Fibroblast of lung (primary cell): ENCODE data around the gene SIVA1. TPM values are rescaled to one million over a fixed set of nuclear protein-coding genes. Genes with fewer than 3 reads are reported as not detected.

Experiments used
- DNase-seq, 2 donors: peaks; one replicate each; pipeline versions ENCODE4 v3.0.0 to v3.0.0-alpha.2; 2010; ENCODE audit warnings: low read depth in 2 of 2
- H2AFZ ChIP-seq: 2 replicates; pipeline ENCODE4 v1.5.1; 2012; ENCODE audit warnings: low read length, control low read depth, inconsistent platforms
- H3K27ac ChIP-seq: 2 replicates; pipeline ENCODE4 v1.5.1; 2011; ENCODE audit warnings: low read length, control low read depth; ENCODE audit not compliant: insufficient read depth
- H3K27me3 ChIP-seq: 2 replicates; pipeline ENCODE4 v1.5.1; 2011; ENCODE audit warnings: mild to moderate bottlenecking, low read length; ENCODE audit not compliant: control insufficient read depth, insufficient read depth
- H3K36me3 ChIP-seq: 2 replicates; pipeline ENCODE4 v1.5.1; 2011; ENCODE audit warnings: low read length; ENCODE audit not compliant: control insufficient read depth, insufficient read depth
- H3K4me1 ChIP-seq: 2 replicates; pipeline ENCODE4 v1.5.1; 2011; ENCODE audit warnings: low read length; ENCODE audit not compliant: control insufficient read depth, insufficient read depth; ENCODE audit errors: extremely low read depth
- H3K4me2 ChIP-seq: 2 replicates; pipeline ENCODE4 v1.5.1; 2011; ENCODE audit warnings: low read length, control low read depth; ENCODE audit not compliant: insufficient read depth; ENCODE audit errors: extremely low read depth
- H3K4me3 ChIP-seq, 4 experiments: fragments of 200-600 bp in 1 of 4; sonication (generic) in 1 of 4; replicated peaks in 1 of 4; 2 replicates each; pipeline ENCODE4 v1.5.1; 2011 to 2016; ENCODE audit warnings: low read length in 4 of 4, low read depth in 3 of 4, mild to moderate bottlenecking in 3 of 4, control low read depth in 2 of 4, inconsistent platforms in 1 of 4, mixed read lengths in 1 of 4; ENCODE audit not compliant: insufficient read depth in 1 of 4; ENCODE audit errors: control extremely low read depth in 1 of 4
- H3K79me2 ChIP-seq: 2 replicates; pipeline ENCODE4 v1.5.1; 2012; ENCODE audit warnings: mild to moderate bottlenecking, low read length, inconsistent platforms; ENCODE audit not compliant: control insufficient read depth, insufficient read depth
- H3K9ac ChIP-seq: 2 replicates; pipeline ENCODE4 v1.5.1; 2011; ENCODE audit warnings: mild to moderate bottlenecking, low read length, control low read depth; ENCODE audit not compliant: insufficient read depth
- H3K9me3 ChIP-seq: 2 replicates; pipeline ENCODE4 v1.5.1; 2012; ENCODE audit warnings: low read depth, low read length; ENCODE audit not compliant: control insufficient read depth, insufficient read depth
- H4K20me1 ChIP-seq: 2 replicates; pipeline ENCODE4 v1.5.1; 2011; ENCODE audit warnings: low read length; ENCODE audit not compliant: control insufficient read depth, insufficient read depth; ENCODE audit errors: extremely low read depth
- CTCF ChIP-seq, 2 donors: IDR thresholded peaks in 1 of 2; conservative IDR thresholded peaks in 1 of 2; 1 replicate in 1 of 2; 2 replicates in 1 of 2; pipeline ENCODE4 v1.5.1; 2011 to 2012; ENCODE audit warnings: low read length in 2 of 2, control low read depth in 1 of 2, inconsistent platforms in 1 of 2, low read depth in 1 of 2, mild to moderate bottlenecking in 1 of 2
- EZH2 ChIP-seq: IDR thresholded peaks from 2 replicates; pipeline ENCODE4 v1.5.1; 2012; ENCODE audit warnings: low read length, control low read depth, mild to moderate bottlenecking; ENCODE audit errors: missing control alignments
- polyA plus RNA-seq, 2 donors: library from polyadenylated mRNA; depleted of rRNA in 1 of 2; stranded (reverse) in 1 of 2; unstranded in 1 of 2; fragments of >200 nt; gene quantifications; 2 replicates each; pipeline ENCODE4 v1.2.1, GENCODE V29; 2011 to 2012; ENCODE audit warnings: missing spikeins in 1 of 2
- total RNA-seq: library from RNA; depleted of rRNA; stranded (reverse); fragments of >200 nt; gene quantifications from 2 replicates; pipeline ENCODE4 v1.2.1, GENCODE V29; 2014

SIVA1 gene
- total and polyA plus RNA-seq, 2 donors (not counting 1 experiment from before 2014, with no cell fraction given): 26.1 to 65.1 TPM

GRCh38 chr14:104718871-104719270 is 34.1 kb upstream of the SIVA1 start:
- Histone ChIP-seq H3K4me2 (no peak overlapping the region), H2AFZ (no peak overlapping the region), H3K79me2 (no peaks in the 10 kb centered on the region), H3K27ac (no peak overlapping the region), H4K20me1 (no peaks in the 10 kb centered on the region), H3K9me3 (no peaks in the 10 kb centered on the region), H3K9ac (no peak overlapping the region), H3K4me1 (peaks cover 9% of the 10 kb centered on the region), H3K36me3 (peaks cover 35% of the 10 kb centered on the region), H3K4me3 (no peak overlapping the region), H3K27me3 (no peaks in the 10 kb centered on the region)
- DNase-seq: no peak
- TF ChIP-seq CTCF (conservative IDR thresholded peaks at IDR 0.05 in 1 of 2, IDR thresholded peaks at IDR 0.05 in 1 of 2; ENCODE audit: low read depth in 1 of 2, low read length in 2 of 2) (no peak), EZH2 (no peak)

GRCh38 chr14:104719343-104719742 is 33.6 kb upstream of the SIVA1 start:
- H3K4me1 ChIP-seq: peaks cover 9% of the 10 kb centered on the region
- no peak overlapping the region for H3K4me2 ChIP-seq
- no peak for DNase-seq
- H3K36me3 ChIP-seq: peaks cover 33% of the 10 kb centered on the region
- TF ChIP-seq CTCF (conservative IDR thresholded peaks at IDR 0.05 in 1 of 2, IDR thresholded peaks at IDR 0.05 in 1 of 2; ENCODE audit: low read depth in 1 of 2, low read length in 2 of 2) (no peak), EZH2 (no peak)
- no peak overlapping the region for H3K27ac ChIP-seq
- H2AFZ ChIP-seq: no peak overlapping the region
- no peak overlapping the region for H3K4me3 ChIP-seq
- no peaks in the 10 kb centered on the region for H3K79me2 ChIP-seq
- no peak overlapping the region for H3K9ac ChIP-seq
- no peaks in the 10 kb centered on the region for H3K9me3 ChIP-seq
- no peaks in the 10 kb centered on the region for H4K20me1 ChIP-seq
- no peaks in the 10 kb centered on the region for H3K27me3 ChIP-seq

- no peak for TF ChIP-seq CTCF (conservative IDR thresholded peaks at IDR 0.05 in 1 of 2, IDR thresholded peaks at IDR 0.05 in 1 of 2; ENCODE audit: low read depth in 1 of 2, low read length in 2 of 2)
- no peaks in the 10 kb centered on the region for H3K79me2 ChIP-seq
- H3K4me3 ChIP-seq: no peak overlapping the region
- no peak overlapping the region for H3K27ac ChIP-seq
- H3K36me3 ChIP-seq: peaks cover 20% of the 10 kb centered on the region
- H3K4me2 ChIP-seq: no peak overlapping the region
- peaks cover 11% of the 10 kb centered on the region for H3K4me1 ChIP-seq
- no peak overlapping the region for H3K9ac ChIP-seq
- peak in 1 of 2 donors; percentile 27 for DNase-seq
- no peaks in the 10 kb centered on the region for H3K9me3 ChIP-seq
- H4K20me1 ChIP-seq: no peaks in the 10 kb centered on the region
- H3K27me3 ChIP-seq: peaks cover 1% of the 10 kb centered on the region
- H2AFZ ChIP-seq: no peak overlapping the region
Observed at GRCh38 chr14:104721505-104722431, 31.2 kb upstream of the SIVA1 start.
